Measurements from ENCODE around the gene ATP9B.
"Not testable (repeated sequence)": the region's sequence is repeated elsewhere in the genome, so short reads cannot be mapped to it uniquely, and the experiment has no call there.

Gene ATP9B

GRCh38 chr18:79299272-79299671 lies 230.1 kb downstream of the ATP9B start:
- no peak for DNase-seq

GRCh38 chr18:79299711-79300110 lies 230.5 kb downstream of the ATP9B start:
- no peak for DNase-seq

GRCh38 chr18:79300413-79300812 lies 231.2 kb downstream of the ATP9B start:
- DNase-seq, result no peak

DNA sequence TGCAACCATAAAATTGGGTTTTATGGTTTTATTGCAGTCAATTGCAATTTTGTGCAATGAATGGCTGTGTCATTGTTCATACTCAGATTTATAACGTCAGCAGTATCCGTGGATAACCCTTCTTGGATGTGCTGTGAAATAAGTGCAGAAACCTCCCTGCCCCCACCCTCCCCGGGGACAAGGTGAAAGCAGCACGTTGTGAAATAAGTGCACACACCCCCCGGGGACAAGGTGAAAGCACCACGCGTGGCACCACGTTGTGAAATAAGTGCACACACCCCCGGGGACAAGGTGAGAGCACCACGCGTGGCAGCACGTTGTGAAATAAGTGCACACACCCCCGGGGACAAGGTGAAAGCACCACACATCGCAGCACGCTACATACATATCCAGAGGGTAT lies 232.9 kb downstream of the ATP9B start:
- no peak for DNase-seq

- no peak for DNase-seq
Measured at GRCh38 chr18:79305911-79306310, 236.7 kb downstream of the ATP9B start.

- no peak for DNase-seq
Measured at GRCh38 chr18:79309614-79310358, 240.6 kb downstream of the ATP9B start.

DNA sequence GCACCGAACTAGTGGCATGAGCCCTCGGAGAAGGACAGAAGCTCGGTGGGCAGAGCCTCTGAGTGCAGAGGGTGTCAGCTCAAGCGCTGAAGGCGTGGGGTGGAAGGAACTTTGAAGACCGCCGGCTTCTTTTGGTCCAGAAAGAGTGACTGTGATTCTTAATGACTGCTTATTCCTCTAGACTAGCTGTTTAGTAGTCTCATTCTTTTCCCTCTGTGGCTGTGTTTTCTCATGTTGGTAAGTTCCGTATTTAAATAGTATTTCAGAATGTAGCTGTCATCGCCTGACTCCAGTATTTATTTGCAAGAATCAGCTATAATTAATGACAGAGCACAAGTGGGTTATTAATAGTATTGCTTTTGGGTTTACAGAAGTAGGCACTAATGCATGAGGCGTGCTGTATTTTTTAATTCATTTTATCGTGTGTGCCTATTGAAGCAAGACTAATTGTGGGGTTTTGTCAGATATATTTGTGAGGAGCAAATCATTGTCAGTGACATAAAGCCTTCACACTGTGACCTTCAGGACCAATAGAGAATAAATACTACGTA lies 245.7 kb downstream of the ATP9B start:
- DNase-seq, result no peak

DNA sequence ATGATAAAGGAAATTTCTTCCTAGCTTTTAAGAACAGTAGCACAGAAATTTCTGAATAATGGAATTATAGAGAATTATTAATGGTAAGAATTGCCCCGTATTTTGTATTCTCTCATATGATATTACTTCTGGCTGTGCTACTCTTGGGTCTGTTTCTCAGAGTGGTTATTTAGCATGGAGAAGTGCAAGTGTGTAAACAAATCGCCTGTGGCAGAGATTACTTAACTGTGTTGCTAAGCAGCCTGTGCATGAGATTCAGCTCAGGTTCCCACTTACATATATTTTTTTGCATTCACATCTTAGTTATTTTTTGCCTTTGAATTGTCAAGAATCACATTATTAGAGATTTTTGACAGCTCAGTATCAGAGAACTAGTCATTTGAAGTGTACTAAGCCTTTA lies 246.4 kb downstream of the ATP9B start:
- peak; percentile 10 for DNase-seq

- DNase-seq, result no peak
Measured at GRCh38 chr18:79317703-79318102, 248.5 kb downstream of the ATP9B start.

- DNase-seq, result no peak
Measured at GRCh38 chr18:79318142-79318673, 249.0 kb downstream of the ATP9B start.

DNA sequence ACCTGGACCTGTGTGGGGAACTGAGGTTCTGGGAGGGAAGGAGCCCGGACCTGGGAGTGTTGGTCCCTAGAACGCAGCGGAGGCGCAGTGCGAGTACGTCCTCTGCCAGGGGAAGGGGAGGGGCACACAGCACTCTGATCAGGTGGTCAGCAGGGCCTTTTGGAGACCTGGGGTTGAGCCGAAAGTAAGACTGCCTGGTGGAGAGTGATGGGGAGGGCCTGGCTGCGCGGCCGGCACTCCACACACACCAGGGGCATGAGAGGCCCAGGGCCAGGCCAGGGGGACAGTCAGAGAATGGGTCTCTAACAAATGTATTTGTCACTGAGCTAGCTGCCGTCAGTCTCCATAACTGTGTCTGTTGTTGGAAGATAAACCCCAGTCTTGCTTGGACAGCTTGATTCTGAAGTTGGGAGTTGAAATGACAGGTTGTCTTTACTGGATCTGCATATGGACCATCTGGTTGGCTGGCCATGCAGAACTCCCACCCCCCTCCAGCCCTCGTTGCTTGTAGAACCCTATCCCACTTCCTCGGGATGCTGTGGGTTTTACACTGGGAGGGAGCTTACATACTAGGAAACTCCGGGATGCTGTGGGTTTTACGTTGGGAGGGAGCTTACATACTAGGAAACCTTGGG lies 251.1 kb downstream of the ATP9B start:
- no peak for DNase-seq

- DNase-seq, result no peak
Measured at GRCh38 chr18:79321625-79322405, 252.6 kb downstream of the ATP9B start.

DNA sequence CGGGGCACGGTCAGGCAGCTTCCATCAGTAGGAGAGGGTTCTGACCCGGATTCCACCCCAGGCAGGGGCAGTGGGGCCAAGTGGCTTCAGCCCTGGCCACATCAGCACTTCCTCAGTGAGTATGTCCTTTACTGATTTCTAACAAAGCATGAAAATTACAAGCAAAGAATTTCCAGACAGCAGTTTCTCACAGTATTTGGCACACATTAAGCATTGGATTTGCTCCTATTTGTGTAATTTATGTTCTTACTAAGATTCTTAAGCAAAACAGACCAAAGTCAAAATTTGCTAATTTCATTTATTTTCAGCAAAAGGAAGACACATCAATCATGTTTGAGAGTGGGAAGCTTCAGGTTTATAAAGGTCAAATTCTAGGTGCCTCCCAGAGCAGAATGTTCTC lies 253.2 kb downstream of the ATP9B start:
- no peak for DNase-seq

GRCh38 chr18:79323471-79323870 lies 254.3 kb downstream of the ATP9B start:
- DNase-seq, result no peak

GRCh38 chr18:79326413-79327198 lies 257.4 kb downstream of the ATP9B start:
- DNase-seq, result no peak

GRCh38 chr18:79327199-79327721 lies 258.1 kb downstream of the ATP9B start:
- DNase-seq, result no peak

DNA sequence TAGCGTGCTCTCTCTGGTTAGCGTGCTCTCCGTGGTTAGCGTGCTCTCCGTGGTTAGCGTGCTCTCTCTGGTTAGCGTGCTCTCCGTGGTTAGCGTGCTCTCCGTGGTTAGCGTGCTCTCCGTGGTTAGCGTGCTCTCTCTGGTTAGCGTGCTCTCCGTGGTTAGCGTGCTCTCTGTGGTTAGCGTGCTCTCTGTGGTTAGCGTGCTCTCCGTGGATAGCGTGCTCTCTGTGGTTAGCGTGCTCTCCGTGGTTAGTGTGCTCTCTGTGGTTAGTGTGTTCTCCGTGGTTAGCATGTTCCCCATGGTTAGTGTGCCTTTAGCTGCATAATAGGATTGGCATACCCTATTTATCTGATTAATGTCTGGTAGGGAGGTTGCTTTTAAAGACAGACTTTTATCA lies 258.7 kb downstream of the ATP9B start:
- not testable (repeated sequence) for DNase-seq

DNA sequence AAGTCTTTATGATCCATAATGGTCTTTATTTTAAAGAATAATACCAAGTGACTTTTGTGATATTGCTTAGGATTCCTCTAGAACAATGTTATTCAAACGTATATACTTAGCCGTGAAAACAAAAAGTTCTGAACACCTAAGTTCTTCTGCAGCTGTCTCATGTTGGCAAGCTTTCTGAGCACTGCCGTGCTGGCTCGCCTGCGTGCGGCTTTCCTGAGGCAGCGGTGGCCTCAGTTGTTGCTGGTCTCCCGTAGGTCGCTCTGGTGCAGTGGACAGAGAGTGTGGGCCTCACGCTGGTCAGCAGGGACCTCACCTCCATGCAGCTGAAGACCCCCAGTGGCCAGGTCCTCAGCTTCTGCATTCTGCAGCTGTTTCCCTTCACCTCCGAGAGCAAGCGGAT lies 259.7 kb downstream of the ATP9B start:
- DNase-seq, result no peak

- no peak for DNase-seq
Measured at GRCh38 chr18:79329786-79330185, 260.6 kb downstream of the ATP9B start.

- no peak for DNase-seq
Measured at GRCh38 chr18:79332646-79333045, 263.5 kb downstream of the ATP9B start.

GRCh38 chr18:79333046-79333445 lies 263.9 kb downstream of the ATP9B start:
- no peak for DNase-seq

Data from NCI-H510A (cell line).